ENCODE results near the gene ARHGEF33.

ARHGEF33 gene

GRCh38 chr2:38978908-38979307, 89.2 kb downstream of the ARHGEF33 start:
- no peak for TF ChIP-seq SPI1 (IDR thresholded peaks at IDR 0.05; ENCODE audit: borderline replicate concordance, low read depth)
- TF ChIP-seq REST (IDR thresholded peaks at IDR 0.05; ENCODE audit: insufficient replicate concordance, low read depth): no peak
- TF ChIP-seq CTCF (IDR thresholded peaks at IDR 0.05; ENCODE audit: insufficient read depth, low read length): no peak
- TF ChIP-seq POLR2AphosphoS5 (IDR thresholded peaks at IDR 0.05; ENCODE audit: low read depth): no peak
- TF ChIP-seq GABPA (IDR thresholded peaks at IDR 0.05; ENCODE audit: low read depth): no peak
- Histone ChIP-seq H3K4me3 (replicated peaks; ENCODE audit: insufficient read depth, low read length) (no peak overlapping the region), H3K27me3 (ENCODE audit: insufficient read depth, poor library complexity, severe bottlenecking) (no peaks in the 10 kb centered on the region), H3K27ac (replicated peaks) (no peak overlapping the region)
- DNase-seq (ENCODE audit: low read depth in 1 of 2, low spot score in 1 of 2): no peak

DNA sequence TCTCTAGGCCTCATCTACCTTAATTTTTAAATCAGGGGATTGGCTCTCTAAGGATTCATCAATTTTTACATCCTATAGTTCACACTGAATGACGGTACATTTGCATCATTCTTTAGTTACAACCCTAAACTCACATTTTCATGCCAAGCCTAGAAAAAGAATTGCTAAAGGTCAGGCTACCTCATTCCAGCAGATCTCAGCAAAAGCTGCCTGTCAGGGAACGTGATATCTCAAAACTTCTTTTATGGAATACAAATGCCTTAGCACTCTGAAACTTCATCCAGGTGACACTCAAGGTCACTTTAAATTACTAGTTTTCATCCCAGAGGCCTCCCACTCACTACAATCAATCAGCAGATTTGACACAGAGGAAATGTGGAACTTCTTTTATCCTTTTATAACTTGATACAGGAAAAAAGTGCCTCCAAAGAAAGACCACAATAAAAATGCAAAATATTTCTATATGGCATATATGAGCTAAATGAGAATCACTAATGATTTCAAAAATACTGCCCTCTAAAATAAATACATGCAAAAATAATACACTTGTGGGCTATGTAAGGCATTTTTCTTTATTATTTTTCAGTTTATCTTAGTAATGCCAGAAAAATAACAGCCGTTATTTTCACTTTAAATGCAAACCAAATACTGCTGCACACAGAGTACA, 91.5 kb downstream of the ARHGEF33 start:
- TF ChIP-seq CTCF (IDR thresholded peaks at IDR 0.05; ENCODE audit: insufficient read depth, low read length) (no peak), SPI1 (IDR thresholded peaks at IDR 0.05; ENCODE audit: borderline replicate concordance, low read depth) (no peak), GABPA (IDR thresholded peaks at IDR 0.05; ENCODE audit: low read depth) (no peak), POLR2AphosphoS5 (IDR thresholded peaks at IDR 0.05; ENCODE audit: low read depth) (no peak), REST (IDR thresholded peaks at IDR 0.05; ENCODE audit: insufficient replicate concordance, low read depth) (no peak)
- no peak overlapping the region for H3K4me3 ChIP-seq (replicated peaks; ENCODE audit: insufficient read depth, low read length)
- no peaks in the 10 kb centered on the region for H3K27me3 ChIP-seq (ENCODE audit: insufficient read depth, poor library complexity, severe bottlenecking)
- no peak for DNase-seq (ENCODE audit: low read depth in 1 of 2, low spot score in 1 of 2)
- H3K27ac ChIP-seq (replicated peaks): no peak overlapping the region

DNA sequence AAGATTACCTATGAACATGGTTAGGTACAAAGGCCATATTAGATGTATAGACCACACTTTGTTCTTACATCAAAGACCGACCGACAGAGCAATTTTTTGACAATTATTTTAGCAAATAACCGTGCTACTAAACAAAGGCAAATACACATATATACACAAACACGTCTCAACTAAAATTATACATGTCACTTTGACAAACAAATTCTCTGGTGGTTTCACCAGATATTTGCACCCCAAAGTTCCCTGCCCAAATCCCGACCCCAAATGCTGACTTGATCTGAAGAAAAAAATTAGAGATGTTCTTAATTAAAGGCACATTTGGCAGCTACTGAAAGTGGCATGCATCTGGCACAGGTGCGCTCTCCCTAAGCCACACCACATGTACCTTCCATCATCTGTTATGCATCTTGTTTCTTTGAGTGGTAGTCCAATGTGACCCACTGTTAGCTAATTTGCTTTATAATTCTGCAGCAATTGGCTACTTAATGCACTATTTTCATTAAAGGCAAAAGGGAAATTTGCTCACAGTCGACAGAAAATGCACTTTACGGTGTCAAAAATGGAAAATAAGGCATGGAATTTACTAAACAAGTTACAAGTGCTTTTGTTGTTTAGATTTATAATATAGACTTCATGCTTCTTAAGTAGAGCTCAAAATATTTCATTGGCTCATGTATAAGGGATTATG, 92.1 kb downstream of the ARHGEF33 start:
- no peak for TF ChIP-seq REST (IDR thresholded peaks at IDR 0.05; ENCODE audit: insufficient replicate concordance, low read depth)
- TF ChIP-seq GABPA (IDR thresholded peaks at IDR 0.05; ENCODE audit: low read depth): no peak
- TF ChIP-seq CTCF (IDR thresholded peaks at IDR 0.05; ENCODE audit: insufficient read depth, low read length): no peak
- Histone ChIP-seq H3K27me3 (ENCODE audit: insufficient read depth, poor library complexity, severe bottlenecking) (no peaks in the 10 kb centered on the region), H3K4me3 (replicated peaks; ENCODE audit: insufficient read depth, low read length) (no peak overlapping the region), H3K27ac (replicated peaks) (no peak overlapping the region)
- no peak for DNase-seq (ENCODE audit: low read depth in 1 of 2, low spot score in 1 of 2)

Measured in HL-60 (cell line).